CD4-positive, alpha-beta T cell treated with Interleukin-17A for 1 hour (primary cell): ENCODE measurements around the gene TNS3.

Experiments used
- DNase-seq: peaks from one replicate; pipeline ENCODE4 v3.0.0-alpha.2; 2020

TNS3 gene

GRCh38 chr7:47335557-47336471 lies 246.1 kb downstream of the TNS3 start:
- no peak for DNase-seq

- DNase-seq = no peak
Observed at GRCh38 chr7:47335071-47335470, 246.8 kb downstream of the TNS3 start.

GRCh38 chr7:47333959-47334358 lies 248.0 kb downstream of the TNS3 start:
- DNase-seq = no peak

- no peak for DNase-seq
Observed at GRCh38 chr7:47333554-47333887, 248.4 kb downstream of the TNS3 start.

GRCh38 chr7:47332681-47333553 lies 249.0 kb downstream of the TNS3 start:
- no peak for DNase-seq

GRCh38 chr7:47332213-47332612 lies 249.7 kb downstream of the TNS3 start:
- no peak for DNase-seq

GRCh38 chr7:47331179-47331565 lies 250.7 kb downstream of the TNS3 start:
- DNase-seq = no peak

- DNase-seq = no peak
Observed at GRCh38 chr7:47330561-47331178, 251.2 kb downstream of the TNS3 start.

GRCh38 chr7:47330026-47330425 lies 251.9 kb downstream of the TNS3 start:
- DNase-seq = no peak

GRCh38 chr7:47329320-47329926 lies 252.5 kb downstream of the TNS3 start:
- DNase-seq = no peak

- DNase-seq = no peak
Observed at GRCh38 chr7:47328392-47329319, 253.3 kb downstream of the TNS3 start.

- DNase-seq = no peak
Observed at GRCh38 chr7:47327698-47328391, 254.1 kb downstream of the TNS3 start.

- no peak for DNase-seq
Observed at GRCh38 chr7:47327346-47327697, 254.6 kb downstream of the TNS3 start.

GRCh38 chr7:47326808-47327207 lies 255.1 kb downstream of the TNS3 start:
- DNase-seq = no peak

GRCh38 chr7:47326220-47326619 lies 255.7 kb downstream of the TNS3 start:
- no peak for DNase-seq

- no peak for DNase-seq
Observed at GRCh38 chr7:47325337-47325736, 256.6 kb downstream of the TNS3 start.

GRCh38 chr7:47323904-47324303 lies 258.0 kb downstream of the TNS3 start:
- DNase-seq = no peak

GRCh38 chr7:47322731-47323130 lies 259.2 kb downstream of the TNS3 start:
- DNase-seq = no peak

- DNase-seq = no peak
Observed at GRCh38 chr7:47320296-47320695, 261.6 kb downstream of the TNS3 start.

GRCh38 chr7:47318395-47319182 lies 263.3 kb downstream of the TNS3 start:
- no peak for DNase-seq

GRCh38 chr7:47317487-47317886 lies 264.4 kb downstream of the TNS3 start:
- DNase-seq = no peak
